ENCODE data around the gene SLC13A3.

DNA sequence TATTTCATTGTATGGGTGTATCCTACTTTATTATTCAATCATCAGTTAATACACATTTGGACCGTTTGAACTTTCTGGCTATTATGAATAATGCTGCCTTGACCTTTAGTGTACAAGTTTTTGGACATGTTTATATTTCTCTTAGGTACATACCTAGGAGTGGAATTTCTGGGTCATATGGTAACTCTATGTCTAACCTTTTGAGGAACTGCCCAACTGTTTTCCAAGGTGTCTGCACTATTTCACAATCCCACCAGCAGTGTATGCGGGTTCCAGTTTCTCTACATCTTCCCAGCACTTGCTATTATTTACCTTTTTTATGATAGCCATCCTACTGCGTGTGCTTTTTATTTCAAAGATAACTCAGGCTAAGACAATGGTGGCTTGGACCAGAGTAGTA lies 14.3 kb upstream of the SLC13A3 start:
- TF ChIP-seq, protein P1, sequence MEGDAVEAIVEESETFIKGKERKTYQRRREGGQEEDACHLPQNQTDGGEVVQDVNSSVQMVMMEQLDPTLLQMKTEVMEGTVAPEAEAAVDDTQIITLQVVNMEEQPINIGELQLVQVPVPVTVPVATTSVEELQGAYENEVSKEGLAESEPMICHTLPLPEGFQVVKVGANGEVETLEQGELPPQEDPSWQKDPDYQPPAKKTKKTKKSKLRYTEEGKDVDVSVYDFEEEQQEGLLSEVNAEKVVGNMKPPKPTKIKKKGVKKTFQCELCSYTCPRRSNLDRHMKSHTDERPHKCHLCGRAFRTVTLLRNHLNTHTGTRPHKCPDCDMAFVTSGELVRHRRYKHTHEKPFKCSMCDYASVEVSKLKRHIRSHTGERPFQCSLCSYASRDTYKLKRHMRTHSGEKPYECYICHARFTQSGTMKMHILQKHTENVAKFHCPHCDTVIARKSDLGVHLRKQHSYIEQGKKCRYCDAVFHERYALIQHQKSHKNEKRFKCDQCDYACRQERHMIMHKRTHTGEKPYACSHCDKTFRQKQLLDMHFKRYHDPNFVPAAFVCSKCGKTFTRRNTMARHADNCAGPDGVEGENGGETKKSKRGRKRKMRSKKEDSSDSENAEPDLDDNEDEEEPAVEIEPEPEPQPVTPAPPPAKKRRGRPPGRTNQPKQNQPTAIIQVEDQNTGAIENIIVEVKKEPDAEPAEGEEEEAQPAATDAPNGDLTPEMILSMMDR (IDR thresholded peaks at IDR 0.05) = no peak
- TF ChIP-seq EP300 (IDR thresholded peaks at IDR 0.05) = no peak
- no peak for TF ChIP-seq POLR2A (IDR thresholded peaks at IDR 0.05)

Data from tibial nerve (tissue), 4 donors.